Middle frontal gyrus (tissue), 1 donor: ENCODE measurements around the gene NMU.
"Not testable (repeated sequence)": the region's sequence is repeated elsewhere in the genome, so short reads cannot be mapped to it uniquely, and the experiment has no call there.

Experiments
- DNase-seq: peaks from one replicate; pipeline ENCODE4 v3.0.0-alpha.2; 2015; ENCODE audit warnings: low spot score; ENCODE audit errors: extremely low spot score

The NMU gene

DNA sequence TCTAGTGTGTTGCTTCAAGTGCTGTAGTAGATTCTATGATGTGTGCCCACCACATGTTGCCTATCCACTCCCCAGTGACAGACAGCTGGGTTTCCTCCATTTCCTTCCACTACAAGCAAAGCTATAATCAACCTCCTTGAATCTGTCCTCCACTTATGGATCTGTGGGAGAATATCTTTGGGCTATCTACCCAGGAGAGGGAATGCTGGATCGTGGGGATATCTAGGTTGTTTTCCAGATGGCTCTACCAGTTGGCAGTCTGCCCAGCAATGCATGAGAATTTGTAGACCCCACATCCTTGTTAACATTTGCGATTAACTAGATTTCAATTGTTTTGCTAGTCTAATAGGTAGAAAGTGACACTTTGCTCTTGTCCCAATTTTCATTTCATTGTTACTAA is 10.3 kb downstream of the NMU start:
- no peak for DNase-seq

DNA sequence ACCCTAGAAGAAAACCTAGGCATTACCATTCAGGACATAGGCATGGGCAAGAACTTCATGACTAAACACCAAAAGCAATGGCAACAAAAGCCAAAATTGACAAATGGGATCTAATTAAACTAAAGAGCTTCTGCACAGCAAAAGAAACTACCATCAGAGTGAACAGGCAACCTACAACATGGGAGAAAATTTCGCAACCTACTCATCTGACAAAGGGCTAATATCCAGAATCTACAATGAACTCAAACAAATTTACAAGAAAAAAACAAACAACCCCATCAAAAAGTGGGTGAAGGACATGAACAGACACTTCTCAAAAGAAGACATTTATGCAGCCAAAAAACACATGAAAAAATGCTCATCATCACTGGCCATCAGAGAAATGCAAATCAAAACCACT is 12.0 kb downstream of the NMU start:
- DNase-seq, result not testable (repeated sequence)

DNA sequence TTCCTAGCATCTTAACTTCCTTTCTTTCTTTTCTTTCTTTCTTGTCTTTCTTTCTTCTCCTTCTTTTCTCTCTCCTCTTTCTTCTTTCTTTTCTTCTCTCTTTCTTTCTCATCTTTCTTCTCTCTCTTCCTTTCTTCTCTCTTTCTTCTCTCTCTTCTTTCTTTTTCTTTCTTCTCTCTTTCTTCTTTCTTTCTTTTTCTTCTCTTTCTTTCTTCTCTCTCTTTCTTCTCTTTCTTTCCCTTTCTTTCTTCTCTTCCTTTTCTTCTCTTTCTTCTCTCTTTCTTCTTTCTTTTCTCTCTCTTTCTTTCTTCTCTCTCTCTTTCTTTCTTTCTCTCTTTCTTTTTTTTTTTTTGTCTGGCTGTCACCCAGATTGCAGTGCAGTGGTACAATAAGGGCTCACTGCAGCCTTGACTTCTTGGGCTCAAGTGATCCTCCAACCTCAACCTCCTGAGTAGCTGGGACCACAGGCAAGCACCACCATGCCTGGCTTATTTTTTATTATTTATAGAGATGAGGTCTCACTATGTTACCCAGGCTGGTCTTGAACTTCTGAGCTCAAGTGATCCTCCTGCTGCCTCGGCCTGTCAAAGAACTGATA is 17.5 kb downstream of the NMU start:
- no peak for DNase-seq

DNA sequence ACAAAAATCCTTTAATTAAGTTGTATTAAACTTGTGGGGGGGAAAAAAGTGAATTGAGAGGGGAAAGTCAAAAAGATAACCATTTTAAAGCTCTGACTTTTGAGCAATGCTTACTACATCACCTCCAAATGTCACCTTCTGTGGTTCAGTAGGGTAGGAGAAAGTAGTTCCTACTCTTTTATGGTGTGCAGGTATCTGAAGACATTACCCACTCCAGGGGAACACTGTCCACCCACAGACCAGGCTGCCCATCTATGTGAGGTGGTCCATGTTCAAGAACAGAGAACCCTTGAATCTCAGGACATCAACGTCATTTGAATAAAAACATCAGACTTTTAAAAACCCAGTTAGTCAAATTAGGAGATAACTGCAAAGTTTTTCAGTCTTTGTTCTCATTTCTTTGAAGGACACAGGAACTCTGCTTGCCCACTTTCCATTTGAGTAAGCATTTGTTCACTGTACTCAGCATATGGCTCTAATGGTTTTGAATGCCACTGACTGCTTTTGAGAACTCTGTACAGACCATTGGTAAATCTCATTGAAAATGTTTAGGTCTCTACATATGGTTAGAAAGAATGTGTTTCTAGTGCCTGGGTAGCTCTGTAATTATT is 18.4 kb downstream of the NMU start:
- no peak for DNase-seq

DNA sequence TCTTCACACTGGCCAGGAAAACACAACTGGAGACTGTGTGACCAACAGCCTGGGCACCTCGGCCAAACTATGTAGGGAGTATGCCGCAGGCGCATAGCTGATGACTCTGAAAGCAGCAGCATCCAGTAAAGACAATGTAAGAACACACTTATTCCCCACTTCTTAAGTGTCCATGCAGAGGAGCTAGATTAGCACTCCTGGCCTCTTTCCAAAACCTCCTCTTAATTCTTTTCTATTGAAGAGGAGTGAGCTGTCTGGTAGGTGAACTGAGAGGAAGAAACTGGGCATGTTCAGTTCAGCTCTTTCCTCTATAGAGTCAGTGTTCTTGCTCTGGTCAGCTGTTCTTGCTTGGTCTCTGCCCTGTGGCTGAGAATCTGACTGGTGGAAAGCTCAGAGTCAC is 21.1 kb downstream of the NMU start:
- DNase-seq, result no peak

DNA sequence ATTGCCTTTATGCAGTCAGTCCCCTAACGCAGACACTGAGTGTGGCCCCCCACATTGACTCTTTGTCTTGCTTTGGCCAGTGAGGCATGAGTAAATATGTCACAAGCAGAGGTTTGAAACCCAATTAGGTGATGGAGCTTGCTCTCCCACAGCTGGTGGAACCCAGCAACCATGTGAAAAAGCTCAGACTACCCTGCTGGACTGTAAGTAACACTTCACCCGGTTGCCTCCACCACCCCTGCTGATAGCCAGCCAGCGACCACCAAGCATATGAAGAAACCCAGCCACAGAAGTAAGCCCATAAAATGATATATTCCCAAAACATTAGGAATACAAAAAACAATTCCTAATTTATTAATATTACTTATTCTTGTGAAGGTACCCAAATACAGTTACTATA is 22.5 kb downstream of the NMU start:
- no peak for DNase-seq

DNA sequence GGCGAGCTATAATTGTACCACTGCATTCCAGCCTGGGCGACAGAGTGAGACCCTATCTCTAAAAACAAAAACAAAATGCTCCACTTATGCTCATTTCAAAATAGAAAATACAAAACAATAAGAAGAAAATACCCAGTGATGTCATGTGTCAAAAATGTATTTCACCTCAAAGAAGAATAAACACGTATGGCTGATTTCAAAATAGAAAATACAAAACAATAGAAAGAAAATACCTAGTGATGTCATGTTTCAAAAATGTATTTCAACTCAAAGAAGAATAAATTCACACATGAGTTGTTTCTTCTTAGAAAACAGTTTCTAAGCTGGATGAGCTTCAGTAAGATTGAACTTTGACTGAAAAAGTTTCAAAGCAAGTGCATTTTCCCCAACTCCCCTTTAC is 23.8 kb downstream of the NMU start:
- no peak for DNase-seq

DNA sequence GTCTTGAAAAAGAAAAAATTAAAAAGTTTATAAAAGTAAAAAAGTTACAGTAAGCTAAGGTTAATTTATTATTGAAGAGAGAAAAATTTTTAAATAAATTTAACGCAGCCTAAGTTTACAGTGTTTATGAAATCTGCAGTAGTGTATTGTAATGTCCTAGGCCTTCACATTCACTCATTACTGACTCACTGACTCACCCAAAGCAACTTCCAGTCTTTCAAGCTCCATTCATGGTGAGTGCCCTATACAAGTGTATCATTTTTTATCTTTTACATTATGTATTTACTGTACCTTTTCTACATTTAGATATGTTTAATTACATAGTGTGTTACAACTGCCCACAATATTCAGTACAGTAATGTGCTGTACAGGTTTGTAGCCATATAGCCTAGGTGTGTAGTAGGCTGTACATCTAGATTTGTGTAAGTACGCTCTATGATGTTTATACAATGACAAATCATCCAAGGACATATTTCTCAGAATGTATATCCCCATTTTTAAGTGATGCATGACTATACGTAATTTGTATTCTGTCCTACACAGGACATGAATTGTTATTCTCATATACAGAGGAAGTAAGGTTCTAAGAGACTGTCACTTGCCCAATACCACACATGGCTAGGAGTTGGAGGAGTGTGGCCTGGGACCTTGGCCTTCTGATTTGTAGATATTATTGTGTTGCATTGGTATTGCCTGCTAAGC is 24.6 kb downstream of the NMU start:
- DNase-seq, result no peak

DNA sequence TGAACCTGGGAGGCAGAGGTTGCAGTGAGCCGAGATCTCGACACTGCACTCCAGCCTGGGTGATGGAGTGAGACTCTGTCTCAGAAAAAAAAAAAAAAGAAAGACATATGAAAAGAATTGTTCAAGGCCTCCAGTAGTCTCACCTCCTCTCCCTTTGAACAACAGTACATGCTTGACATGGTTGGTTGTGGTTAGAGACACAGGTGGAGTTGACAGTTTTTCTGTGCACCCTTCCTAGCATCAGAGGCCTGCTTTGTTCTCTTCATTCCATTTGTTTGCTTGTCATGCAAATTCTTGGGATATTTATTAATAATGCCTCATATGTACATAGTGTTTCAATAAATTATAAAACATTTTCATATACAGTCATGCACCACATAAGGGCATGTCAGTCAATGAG is 25.7 kb downstream of the NMU start:
- DNase-seq, result no peak

DNA sequence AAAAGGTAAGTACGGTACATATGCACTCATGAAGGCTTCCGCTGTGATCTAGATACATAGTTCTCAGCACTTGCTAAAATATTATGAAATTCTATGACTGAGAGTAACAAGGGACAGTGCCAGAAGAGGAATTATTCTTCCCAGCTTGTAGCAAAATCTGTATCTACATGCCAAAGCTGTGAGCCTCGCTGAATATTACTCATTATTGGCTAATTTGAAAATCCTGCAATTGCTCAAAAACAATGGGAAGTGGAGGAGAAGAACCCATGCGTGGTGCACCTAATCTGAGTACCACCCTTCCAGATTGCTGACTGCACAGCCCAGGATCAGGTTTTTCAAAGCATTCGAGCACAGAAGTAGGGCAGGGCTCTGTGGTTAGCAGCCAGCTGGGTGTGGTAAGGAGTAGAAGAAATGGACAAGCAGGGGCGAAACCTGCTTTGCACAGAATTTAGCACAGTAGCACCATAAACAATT is 26.7 kb downstream of the NMU start:
- DNase-seq, result no peak

DNA sequence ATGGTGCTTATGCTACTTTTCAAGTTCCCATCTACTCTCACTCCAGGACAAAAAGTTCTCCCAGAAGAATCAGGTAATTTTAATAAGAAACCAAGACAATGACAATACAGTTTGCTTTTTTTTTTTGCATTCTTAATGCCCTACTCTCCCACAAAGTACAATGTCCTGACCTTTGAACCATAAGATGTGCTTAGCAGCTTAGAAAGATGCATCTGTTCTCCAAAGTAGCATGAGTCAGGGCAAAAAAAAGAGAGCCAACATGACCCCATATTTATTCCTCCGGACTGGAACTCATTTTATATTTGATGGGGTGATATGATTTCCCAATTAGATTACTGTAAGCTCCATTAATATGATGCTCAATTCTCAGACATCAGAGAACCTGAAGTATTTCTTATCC is 27.5 kb downstream of the NMU start:
- DNase-seq, result no peak

DNA sequence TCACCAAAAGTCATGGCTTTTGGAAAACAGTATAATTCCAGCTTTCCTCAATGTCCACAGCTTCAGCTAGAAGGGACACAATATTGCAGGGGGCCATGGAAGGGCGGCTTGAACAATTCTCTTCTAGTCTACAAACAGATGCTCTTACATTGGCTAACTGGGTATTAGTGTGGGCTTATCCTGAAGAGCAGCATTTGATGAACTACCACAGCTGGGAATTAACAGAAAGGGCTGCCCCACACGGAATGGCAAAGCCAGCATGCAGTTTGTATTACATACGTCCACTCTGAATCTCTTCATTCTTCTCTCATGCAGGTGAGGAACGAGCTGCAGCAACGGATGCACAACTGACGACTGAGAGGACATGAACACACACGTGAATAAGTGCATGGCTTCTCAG is 31.1 kb downstream of the NMU start:
- no peak for DNase-seq

DNA sequence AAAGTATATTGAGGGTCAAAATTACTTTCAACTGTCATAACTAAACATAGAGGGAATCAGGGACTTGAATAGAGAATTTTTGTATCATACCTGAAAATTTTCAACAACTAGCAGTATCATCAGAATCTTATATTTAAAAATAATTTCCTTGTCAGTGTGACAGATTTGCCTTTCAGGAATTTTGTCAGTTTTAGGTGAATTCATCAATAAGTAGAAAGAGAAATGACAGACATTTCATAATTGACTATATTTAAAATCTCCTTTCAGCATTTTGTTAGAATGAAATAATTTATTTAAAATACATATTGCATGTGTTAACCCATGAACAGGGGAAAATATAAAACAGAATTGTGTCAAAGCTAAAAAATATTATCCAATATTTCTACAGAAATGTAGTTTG is 35.5 kb downstream of the NMU start:
- DNase-seq, result no peak

DNA sequence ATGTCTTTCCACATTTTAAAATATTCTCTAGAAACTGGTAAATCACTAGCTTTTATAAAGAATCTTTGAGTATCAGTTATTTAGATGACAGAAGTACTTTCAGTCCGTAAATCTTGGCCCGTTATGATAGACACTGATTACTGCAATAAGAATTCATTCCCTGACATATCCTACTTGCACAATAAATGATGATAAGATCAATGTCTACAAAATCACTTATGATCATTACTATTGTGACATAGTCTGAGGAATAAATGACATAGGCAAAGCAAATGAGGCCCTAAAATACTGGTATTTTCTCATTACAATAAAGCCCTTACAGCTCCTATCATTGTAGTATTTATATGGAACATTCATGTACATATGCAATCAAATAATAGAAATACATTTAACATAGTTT is 37.5 kb downstream of the NMU start:
- DNase-seq, result no peak

DNA sequence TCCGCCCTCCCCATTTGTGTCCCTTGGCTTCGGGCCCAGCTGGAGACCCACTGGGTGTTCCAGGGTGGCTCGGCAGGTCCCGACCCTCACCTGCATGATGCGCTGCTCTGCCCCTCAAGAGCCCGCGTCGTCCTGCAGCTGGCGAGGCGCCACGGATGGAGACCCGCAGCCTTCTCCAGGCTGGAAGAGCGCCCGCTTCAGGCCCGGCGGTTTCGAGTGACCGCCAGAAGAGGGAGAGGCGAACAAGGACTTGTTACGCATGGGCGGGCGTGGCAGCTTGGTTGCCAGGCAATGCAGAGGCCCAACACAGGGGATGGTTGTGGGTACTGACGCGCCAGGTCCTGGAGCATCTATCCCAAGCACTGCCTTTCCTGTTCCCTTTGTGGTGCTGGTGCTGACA is 44.1 kb downstream of the NMU start, which contains the start of gene PDCL2:
Gene PDCL2, minus strand, starts transcription at position 232 of the 400 bp plus-strand sequence. Its CDS starts 136 bp downstream, at position 96.
- DNase-seq, result no peak

DNA sequence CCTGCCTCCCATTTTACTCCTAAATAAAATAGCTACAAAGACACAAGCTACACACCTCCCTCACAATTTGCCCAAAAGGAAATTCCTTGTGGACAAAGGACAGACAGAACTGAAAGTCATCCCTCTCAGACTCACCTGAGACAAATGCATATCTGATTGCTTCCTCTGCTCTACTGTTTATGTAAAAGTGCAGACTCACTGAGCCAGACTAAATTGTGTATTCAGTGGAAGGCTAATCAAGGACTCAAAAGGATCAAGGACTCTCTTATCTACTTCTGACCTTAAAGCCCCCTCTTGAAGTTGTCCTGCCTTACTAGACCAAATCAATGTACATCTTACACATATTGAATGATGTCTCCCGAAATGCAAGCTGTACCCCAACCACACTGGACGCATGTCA is 47.9 kb downstream of the NMU start:
- no peak for DNase-seq

DNA sequence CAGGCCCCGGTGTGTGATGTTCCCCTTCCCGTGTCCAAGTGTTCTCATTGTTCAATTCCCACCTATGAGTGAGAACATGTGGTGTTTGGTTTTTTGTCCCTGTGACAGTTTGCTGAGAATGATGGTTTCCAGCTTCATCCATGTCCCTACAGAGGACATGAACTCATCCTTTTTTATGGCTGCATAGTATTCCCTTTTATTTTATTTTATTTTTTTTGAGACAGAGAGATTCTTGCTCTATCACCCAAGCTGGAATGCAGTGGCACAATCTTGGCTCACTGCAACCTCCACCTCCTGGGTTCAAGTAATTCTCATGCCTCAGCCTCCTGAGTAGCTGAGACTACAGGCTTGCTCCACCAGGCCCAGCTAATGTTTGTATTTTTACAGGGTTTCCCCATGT is 53.3 kb downstream of the NMU start:
- DNase-seq, result not testable (repeated sequence)

DNA sequence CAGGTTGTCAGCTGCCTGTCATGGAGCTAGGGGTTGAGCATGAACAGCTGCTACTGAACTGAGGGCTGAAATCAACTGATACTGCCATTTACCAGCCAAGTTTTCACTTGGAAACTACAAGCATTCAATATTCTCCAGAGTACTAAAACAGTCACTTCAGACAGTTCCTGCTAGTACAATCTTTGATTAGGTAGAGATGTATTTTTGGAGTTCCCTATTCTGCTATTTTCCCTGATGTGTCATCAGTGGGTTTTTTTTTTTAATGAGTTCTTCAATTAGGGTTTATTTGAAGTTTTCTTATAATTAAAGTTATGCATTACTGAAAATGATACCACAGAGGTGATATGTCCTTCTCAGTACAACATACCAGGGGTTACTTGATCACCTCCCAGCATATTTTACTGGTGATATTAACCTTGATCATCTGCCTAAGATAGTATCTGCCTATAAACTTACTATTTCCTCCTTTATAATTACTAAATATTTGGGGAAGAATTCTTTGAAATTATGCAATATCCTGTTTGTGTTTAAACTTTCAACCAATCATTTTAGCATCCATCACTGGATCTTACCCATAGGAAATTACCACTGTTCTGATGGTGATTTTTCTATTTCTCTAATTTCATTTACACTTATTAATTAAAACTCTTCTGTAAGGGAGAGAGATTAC is 57.6 kb downstream of the NMU start:
- DNase-seq, result no peak

DNA sequence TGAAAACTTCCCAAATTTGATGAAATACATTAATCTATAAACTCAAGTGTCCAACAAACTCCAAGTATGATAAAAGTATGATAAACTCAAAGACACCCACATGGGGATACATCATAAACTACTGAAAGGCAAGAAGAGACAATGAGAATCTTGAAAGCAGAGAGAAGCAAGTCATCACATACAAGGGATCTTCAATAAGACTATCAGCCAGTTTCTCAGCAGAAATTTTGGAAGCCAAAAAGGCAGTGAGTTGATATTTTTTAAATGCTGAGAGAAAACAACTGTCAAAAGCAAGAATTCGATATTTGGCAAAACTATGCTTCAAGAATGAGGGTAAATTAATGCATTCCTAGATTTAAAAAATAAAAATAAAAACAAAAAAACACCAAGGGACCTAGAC is 60.6 kb downstream of the NMU start:
- no peak for DNase-seq

DNA sequence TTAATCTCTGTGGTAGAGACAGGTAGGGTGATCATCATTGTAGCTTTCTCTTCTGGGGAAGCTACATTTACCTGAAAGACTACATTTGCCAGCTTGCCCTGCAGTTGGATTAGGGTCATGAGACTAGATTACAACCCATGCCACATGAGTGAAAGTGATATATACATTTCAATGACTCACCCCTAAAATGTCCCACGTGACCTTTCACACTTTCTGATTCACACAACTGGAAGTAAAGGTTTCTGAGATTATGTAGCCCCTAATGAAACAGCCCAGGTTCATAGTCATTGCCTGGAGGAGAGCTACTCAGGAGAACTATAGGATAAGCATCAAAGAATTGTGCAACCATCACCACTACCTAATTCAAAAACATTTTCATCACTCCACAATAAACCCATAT is 61.8 kb downstream of the NMU start:
- DNase-seq, result no peak

DNA sequence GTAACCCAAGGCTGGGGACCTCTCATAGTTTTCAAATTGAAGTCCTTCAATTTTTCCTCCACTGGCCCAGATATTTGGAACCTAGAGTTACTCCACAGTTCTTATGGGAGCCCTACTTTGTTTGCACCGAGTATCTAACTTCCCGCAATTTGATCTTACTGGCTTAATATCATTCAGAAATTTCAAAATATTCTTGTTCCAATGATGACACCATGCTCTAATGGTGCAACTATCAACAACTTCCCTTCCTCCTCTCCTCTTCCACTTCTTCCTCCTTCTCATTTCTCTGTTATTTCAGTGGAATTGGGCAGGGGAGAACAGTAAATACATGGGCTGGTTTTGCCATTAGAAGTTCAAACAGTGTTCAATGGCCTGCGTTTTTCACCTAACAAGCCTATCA is 64.3 kb downstream of the NMU start:
- DNase-seq, result no peak

DNA sequence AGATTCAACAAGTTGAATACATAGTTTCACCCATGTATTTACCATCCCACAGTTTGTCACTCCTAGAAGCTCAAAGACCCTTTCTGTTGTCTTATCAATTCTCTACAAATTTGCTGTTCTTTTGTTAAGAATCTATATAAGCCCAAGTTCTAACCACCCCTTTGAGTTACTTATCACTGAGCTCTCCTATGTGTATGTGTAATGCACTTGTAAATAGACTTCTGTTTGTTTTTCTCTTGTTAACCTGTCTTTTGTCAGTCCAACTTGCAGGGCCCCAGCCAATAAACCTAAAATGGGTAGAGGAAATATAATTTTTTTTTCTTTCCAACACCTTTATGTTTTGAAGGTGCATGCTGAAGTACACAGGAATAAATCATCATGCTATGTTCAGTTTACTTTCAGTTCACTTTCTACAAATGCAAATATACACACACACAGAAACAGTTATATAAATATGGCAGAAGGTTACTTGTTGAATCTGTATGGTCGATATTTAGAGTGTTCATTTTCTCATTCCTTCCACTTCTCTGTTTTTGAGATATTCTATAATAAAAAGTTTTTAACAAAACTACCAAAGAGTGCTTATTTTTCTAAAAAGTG is 67.1 kb downstream of the NMU start:
- no peak for DNase-seq
